Fibroblast of skin of right quadriceps (primary cell): ENCODE measurements around the gene ENDOV.

Experiments used
- DNase-seq: peaks from one replicate; pipeline ENCODE4 v3.0.0-alpha.2; 2013

Gene ENDOV

GRCh38 chr17:80414803-80415625, at the start of gene ENDOV:
ENDOV (plus strand) TSS chr17:80415167; CDS start chr17:80415195, 28 bp downstream.
- peak; percentile 94 for DNase-seq

DNA sequence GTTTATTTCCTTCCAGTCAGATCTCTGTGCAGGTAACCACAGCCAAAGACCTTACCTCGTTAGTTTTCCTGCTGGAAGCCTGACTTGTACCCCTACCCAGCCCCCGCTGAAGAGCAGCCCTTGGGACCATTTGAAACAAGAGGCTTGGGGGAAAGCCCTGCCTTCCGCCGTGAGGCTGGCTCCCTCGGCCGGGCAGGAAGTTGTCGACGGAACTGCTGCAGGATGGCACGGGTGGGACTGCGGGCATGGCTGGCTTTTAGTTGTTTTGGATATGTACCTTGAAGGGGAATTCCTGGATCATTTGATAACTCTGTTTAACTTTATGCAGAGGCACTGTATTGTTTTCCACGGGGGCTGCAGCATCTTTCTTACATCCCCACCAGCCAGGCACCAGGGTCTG, 49.0 kb upstream of the ENDOV start:
- DNase-seq, result no peak

DNA sequence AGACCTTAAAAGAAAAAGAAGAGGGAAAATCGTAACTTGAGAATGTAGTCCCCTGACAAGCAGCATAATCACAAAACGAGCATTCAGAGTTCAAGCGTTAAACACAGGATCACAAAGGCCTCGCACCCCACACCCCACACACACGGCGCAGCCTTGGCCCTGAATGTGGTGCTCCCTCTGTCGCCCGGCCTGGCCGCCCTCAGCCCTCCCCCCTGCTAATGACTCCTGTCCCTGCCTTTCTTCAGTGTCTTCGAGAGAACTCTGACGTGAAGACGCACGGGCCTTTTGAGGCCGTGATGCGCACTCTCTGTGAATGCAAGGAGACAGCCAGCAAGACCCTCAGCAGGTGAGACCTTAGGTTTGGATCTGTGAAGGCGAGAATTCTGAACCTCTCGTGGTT, 47.5 kb upstream of the ENDOV start:
- DNase-seq, result no peak

DNA sequence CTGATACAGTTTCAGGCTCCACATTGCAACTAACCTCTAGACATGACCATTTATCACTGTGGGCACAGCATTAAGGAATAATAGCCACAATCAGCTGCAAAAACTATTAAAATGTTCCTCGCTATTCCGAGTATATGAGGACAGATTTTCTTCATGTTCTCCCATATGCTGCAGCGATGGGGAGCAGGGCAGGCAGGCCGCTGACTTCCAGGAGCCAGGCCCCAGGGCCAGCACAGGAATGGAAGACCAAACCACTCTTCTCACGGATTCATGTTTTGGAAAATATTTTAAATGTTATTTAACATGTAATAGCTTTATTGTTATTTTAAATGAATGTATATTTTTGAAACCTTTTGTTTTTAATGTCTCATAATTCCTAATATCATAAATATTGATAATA, 43.8 kb upstream of the ENDOV start:
- no peak for DNase-seq

GRCh38 chr17:80372456-80372855, 42.5 kb upstream of the ENDOV start:
- DNase-seq, result no peak

DNA sequence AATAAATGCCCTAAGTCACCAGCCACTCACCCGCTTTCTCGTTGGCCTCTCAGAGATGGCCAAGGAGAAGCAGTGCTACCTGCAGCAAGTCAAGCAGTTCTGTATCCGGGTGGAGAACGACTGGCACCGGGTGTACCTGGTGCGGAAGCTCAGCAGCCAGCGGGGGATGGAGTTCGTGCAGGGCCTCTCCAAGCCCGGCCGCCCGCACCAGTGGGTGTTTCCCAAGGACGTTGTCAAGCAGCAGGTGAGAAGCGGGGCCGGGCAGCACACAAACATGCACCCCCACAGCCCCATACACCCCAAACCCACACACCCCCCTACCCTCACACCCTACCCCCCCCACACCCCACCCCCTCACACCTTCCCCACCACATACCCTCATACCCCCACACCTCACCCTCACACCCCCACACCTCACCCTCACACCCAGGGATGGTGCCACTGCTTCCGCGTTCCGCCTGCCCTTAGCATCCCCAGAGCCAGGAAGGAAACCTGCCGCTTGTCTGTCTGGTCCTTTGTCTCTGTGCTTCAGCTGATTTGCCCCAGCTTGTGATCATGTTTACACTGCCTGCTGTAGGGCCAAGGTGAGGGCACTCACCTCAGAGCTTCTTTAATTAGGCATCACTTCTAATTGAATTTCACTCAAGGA, 41.9 kb upstream of the ENDOV start:
- DNase-seq, result no peak

GRCh38 chr17:80374039-80374731, 40.8 kb upstream of the ENDOV start:
- DNase-seq, result no peak

DNA sequence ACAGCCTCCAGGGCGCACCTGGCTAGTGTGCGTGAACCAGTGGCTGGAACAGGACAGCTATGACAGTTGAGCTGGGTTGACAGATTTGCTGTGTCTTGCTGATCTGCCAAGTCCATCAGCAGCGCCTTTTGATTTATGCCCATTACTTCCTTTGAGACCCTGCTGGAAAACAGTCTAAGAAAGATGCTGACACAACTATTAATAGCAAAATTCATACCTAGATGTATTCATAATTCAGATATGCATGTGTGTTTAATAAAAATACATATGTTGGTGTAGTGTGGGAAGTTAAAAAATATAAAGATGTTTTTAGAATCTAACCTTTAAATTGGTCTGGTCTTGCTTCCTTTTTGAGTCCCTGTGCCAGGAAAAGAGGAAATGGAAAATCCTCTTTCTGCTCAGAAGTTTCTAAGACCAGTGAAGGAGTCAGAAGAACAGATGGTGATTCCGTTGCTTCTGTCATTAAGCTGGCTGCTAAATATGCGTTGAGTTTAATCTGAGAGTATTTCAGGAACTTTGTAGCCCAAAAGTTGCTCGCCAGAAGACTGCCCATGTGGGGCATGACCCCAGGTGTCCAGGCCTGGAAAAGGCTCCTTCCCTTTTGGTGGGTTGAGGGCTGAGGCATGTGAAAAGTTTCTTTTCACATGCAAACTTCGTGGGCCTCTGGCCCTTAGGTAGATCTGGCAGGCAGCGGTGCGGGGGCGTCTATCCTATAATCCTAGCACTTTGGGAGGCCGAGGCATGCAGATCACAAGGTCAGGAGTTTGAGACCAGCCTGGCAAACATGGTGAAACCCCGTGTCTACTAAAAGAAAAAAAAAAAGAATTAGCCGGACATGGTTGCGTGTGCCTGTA, 40.0 kb upstream of the ENDOV start:
- DNase-seq, result no peak

- no peak for DNase-seq
Observed at GRCh38 chr17:80376531-80376930, 38.4 kb upstream of the ENDOV start.

GRCh38 chr17:80377798-80378197, 37.2 kb upstream of the ENDOV start:
- no peak for DNase-seq

DNA sequence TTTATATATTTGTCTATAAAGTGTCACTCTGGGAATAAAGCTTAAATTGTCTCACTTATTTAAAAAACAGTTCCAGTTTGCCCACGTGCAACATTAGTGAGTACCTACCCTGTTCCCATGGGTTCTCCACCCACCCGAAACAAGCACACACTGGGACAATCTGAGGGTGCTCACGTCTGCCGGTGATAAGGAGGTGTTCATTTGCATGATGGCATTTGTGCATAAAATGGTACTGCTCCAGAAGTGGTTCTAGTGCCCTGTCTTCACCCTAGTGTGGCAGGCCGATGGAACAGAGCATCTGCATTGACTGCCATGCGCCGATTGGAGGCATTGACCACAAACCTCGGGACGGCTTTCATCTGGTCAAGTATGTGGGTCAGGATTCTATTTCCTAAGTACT, 35.6 kb upstream of the ENDOV start:
- DNase-seq, result no peak

- DNase-seq, result no peak
Observed at GRCh38 chr17:80380068-80380467, 34.9 kb upstream of the ENDOV start.

GRCh38 chr17:80380555-80381002, 34.4 kb upstream of the ENDOV start:
- no peak for DNase-seq

DNA sequence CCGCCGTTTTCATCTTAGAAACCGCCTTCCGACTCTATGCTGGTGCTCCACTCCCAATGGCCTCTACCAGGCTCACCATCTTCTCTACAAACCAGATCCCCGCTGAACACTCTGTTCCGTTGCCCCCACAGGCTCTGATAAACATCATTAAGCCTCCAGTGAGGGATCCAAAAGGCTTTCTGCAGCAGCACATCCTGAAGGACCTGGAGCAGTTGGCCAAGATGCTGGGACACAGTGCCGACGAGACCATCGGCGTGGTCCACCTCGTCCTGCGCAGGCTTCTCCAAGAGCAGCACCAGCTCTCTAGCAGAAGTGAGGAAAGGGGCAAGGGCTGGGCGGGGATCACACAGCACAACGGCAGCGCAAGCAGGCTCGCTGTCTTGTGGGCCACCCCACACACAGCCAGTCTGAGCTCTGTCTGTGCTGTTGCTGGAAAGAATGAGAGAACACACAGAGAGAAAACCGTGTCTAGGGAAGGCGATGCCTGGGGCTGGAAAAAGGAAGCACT, 33.5 kb upstream of the ENDOV start:
- DNase-seq, result no peak

DNA sequence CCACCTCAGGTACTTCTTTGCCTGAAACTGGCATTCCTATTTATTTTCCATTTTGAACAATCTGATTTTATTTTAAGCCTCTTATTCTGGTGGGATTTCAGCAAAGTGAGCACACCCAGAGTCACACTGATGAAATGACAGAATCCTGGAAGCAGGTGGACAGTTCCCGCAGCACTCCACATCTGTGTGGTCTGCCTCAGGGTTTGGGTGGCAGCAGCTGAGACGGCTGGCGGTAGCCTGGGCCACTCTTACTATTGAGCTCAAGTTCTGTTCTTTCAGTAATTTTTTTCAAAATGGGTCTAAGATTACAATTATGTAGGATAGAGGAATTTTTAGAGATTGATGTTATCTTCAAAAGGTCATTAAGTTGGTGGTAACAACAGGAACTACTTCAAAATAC, 32.5 kb upstream of the ENDOV start:
- no peak for DNase-seq

GRCh38 chr17:80382956-80383355, 32.0 kb upstream of the ENDOV start:
- no peak for DNase-seq

- DNase-seq, result no peak
Observed at GRCh38 chr17:80384078-80384960, 30.6 kb upstream of the ENDOV start.

DNA sequence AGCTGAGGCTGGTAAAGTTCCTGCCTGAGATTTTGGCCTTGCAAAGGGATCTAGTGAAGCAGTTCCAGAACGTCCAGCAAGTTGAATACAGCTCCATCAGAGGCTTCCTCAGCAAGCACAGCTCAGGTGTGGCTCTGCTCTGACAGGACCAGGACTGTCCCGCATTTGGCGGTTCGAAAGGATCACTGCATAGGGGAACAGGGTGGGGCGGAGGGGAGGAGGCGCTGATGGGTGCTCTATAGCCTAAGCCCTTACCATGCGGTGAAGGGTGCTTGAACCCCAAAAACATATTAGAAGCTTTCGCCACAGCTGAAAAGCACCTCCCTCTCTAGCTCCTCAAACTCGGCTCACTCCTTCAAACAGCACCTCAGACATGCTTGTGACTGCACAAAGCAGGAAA, 29.9 kb upstream of the ENDOV start:
- DNase-seq, result no peak

DNA sequence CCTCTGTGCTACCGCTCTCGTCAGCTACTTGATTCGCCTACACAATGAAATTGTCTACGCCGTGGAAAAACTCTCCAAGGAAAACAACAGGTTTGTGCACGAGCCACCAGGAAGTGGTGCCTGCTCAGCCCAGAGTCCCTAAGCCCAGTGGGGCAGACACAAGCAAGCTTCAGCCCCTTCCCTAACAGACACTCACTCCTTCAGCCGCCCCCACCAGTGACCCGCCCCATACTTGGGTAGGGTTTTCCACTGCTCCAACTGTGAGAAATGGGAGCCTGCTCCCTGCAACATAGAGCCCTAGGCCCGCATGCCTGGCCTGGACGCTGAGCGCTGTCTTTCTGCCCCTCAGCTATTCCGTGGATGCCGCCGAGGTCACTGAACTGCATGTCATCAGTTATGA, 28.6 kb upstream of the ENDOV start:
- no peak for DNase-seq

DNA sequence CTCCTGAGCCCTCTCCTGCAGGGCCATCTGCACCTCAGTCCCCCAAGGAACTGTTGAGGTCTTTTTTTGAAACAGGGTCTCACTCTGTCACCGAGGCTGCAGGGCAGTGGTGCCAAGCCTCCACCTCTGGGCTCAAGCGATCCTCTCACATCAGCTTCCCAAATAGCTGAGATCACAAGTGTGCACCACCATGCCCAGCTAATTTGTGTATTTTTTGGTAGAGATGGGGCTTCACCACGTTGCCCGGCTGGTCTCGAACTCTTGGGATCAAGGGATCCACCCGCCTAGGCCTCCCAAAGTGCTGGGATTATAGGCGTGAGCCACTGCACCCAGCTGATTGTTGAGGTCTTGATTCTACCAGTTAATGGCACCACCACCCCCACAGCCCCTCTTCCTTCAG, 27.9 kb upstream of the ENDOV start:
- DNase-seq, result no peak

DNA sequence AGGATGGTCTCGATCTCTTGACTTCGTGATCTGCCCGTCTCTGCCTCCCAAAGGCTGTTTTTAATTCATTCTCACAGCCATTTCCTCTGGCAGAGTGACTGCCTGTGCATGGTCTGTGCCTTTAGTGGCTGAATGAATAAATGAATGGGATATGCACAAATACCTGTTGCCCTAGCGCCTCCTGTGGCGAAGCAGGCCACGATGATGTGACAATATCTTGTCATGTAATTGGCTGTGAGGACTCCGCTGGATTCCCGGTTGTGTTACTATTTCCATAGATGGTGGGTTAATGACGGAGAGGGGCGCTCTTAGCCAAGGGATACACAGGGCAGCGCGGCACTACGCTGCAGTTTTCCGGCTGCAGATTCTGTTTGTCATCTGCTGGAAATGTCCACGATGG, 26.8 kb upstream of the ENDOV start:
- no peak for DNase-seq

GRCh38 chr17:80388601-80389000, 26.4 kb upstream of the ENDOV start:
- no peak for DNase-seq
